ENCODE data around the gene KTN1. TPM values are rescaled to one million over a fixed set of nuclear protein-coding genes. Genes with fewer than 3 reads are reported as not detected.
A peak's percentile ranks its signal among the peaks of the same experiment; 100 is the strongest.

Gene KTN1
- total and polyA plus RNA-seq, 2 experiments from 2014 or later = 124 to 607 TPM

DNA sequence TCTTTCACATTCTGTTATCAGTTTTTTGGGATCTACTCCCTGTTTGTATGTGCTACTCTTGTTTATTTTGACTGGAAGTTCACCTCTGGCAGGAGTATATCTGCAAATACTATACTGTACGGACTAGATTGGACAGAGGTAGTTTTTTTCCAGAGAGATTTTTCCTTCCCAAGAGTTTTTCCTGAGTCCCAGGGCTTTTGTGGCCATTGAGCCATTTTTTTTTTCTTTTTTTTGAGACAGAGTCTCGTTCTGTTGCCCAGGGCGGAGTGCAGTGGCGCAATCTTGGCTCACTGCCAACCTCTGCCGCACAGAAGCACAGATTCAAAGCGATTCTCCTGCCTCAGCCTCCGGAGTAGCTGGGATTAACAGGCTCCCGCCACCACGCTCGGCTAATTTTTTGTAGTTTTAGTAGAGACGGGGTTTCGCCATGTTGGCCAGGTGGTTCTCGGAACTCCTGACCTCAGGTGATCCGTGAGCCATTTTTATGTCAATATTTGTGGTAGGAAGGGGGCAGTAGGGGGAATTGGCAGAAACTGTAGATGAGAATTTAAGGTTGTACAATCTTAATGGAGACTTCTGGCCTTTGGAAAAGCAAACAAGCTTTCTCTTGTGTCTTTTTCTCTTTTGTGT, 19.4 kb downstream of the KTN1 start:
- H2AFZ ChIP-seq = no peak overlapping the region
- no peak for ATAC-seq
- no peak for DNase-seq (ENCODE audit: low spot score)
- peaks cover 13% of the 10 kb centered on the region; the same call in 2 of the 3 replicates for H3K36me3 Mint-ChIP-seq (ENCODE audit: low read depth)
- no peak overlapping the region for H3K4me2 ChIP-seq
- H3F3A ChIP-seq (replicated peaks; ENCODE audit: low read depth) = no peaks in the 10 kb centered on the region
- peak overlapping the region; percentile 71; the same call in 1 of the 2 replicates for H3K27ac Mint-ChIP-seq
- peaks cover 99% of the 10 kb centered on the region for H3K79me2 ChIP-seq (replicated peaks; ENCODE audit: insufficient read depth)
- H3K27ac ChIP-seq (ENCODE audit: low read depth) = no peak overlapping the region
- peaks cover 1% of the 10 kb centered on the region for H3K27me3 Mint-ChIP-seq (ENCODE audit: insufficient read depth, low read depth, poor library complexity)
- peaks cover 47% of the 10 kb centered on the region for H3K4me1 ChIP-seq (ENCODE audit: insufficient read depth)
- no peak overlapping the region for H3K4me3 Mint-ChIP-seq
- no peak overlapping the region for H3K4me3 ChIP-seq
- peaks cover 24% of the 10 kb centered on the region for H3K4me1 Mint-ChIP-seq
- H3K36me3 ChIP-seq (ENCODE audit: insufficient read depth) = no peaks in the 10 kb centered on the region
- peaks cover 3% of the 10 kb centered on the region; the same call in 2 of the 3 replicates for H3K9me3 Mint-ChIP-seq
- peaks cover 4% of the 10 kb centered on the region; the same call in 1 of the 2 replicates for H4K20me1 ChIP-seq (replicated peaks; ENCODE audit: insufficient read depth)
- no peaks in the 10 kb centered on the region for H3K27me3 ChIP-seq (ENCODE audit: insufficient read depth)
- TF ChIP-seq, protein P1, sequence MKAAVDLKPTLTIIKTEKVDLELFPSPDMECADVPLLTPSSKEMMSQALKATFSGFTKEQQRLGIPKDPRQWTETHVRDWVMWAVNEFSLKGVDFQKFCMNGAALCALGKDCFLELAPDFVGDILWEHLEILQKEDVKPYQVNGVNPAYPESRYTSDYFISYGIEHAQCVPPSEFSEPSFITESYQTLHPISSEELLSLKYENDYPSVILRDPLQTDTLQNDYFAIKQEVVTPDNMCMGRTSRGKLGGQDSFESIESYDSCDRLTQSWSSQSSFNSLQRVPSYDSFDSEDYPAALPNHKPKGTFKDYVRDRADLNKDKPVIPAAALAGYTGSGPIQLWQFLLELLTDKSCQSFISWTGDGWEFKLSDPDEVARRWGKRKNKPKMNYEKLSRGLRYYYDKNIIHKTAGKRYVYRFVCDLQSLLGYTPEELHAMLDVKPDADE (IDR thresholded peaks at IDR 0.05) = no peak
- TF ChIP-seq JUNB (IDR thresholded peaks at IDR 0.05; ENCODE audit: unreplicated experiment) (no peak), ZNF114 (CRISPR knock-in tag; IDR thresholded peaks at IDR 0.05) (no peak), ZNF331 (CRISPR knock-in tag; IDR thresholded peaks at IDR 0.05; ENCODE audit: low read depth) (no peak), STAT1 (IDR thresholded peaks at IDR 0.05; ENCODE audit: unreplicated experiment) (no peak), EZH2 (IDR thresholded peaks at IDR 0.05; ENCODE audit: low read depth, unreplicated experiment) (no peak), EZH2phosphoT487 (IDR thresholded peaks at IDR 0.05; ENCODE audit: unreplicated experiment) (no peak), NANOG (IDR thresholded peaks at IDR 0.05; ENCODE audit: borderline replicate concordance) (no peak), ZNF462 (CRISPR knock-in tag; IDR thresholded peaks at IDR 0.05) (no peak), POLR2AphosphoS5 (IDR thresholded peaks at IDR 0.05; ENCODE audit: low read depth) (no peak)
- TF ChIP-seq, protein P2, sequence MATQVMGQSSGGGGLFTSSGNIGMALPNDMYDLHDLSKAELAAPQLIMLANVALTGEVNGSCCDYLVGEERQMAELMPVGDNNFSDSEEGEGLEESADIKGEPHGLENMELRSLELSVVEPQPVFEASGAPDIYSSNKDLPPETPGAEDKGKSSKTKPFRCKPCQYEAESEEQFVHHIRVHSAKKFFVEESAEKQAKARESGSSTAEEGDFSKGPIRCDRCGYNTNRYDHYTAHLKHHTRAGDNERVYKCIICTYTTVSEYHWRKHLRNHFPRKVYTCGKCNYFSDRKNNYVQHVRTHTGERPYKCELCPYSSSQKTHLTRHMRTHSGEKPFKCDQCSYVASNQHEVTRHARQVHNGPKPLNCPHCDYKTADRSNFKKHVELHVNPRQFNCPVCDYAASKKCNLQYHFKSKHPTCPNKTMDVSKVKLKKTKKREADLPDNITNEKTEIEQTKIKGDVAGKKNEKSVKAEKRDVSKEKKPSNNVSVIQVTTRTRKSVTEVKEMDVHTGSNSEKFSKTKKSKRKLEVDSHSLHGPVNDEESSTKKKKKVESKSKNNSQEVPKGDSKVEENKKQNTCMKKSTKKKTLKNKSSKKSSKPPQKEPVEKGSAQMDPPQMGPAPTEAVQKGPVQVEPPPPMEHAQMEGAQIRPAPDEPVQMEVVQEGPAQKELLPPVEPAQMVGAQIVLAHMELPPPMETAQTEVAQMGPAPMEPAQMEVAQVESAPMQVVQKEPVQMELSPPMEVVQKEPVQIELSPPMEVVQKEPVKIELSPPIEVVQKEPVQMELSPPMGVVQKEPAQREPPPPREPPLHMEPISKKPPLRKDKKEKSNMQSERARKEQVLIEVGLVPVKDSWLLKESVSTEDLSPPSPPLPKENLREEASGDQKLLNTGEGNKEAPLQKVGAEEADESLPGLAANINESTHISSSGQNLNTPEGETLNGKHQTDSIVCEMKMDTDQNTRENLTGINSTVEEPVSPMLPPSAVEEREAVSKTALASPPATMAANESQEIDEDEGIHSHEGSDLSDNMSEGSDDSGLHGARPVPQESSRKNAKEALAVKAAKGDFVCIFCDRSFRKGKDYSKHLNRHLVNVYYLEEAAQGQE (IDR thresholded peaks at IDR 0.05; ENCODE audit: unreplicated experiment) = no peak
- TF ChIP-seq, protein P3, sequence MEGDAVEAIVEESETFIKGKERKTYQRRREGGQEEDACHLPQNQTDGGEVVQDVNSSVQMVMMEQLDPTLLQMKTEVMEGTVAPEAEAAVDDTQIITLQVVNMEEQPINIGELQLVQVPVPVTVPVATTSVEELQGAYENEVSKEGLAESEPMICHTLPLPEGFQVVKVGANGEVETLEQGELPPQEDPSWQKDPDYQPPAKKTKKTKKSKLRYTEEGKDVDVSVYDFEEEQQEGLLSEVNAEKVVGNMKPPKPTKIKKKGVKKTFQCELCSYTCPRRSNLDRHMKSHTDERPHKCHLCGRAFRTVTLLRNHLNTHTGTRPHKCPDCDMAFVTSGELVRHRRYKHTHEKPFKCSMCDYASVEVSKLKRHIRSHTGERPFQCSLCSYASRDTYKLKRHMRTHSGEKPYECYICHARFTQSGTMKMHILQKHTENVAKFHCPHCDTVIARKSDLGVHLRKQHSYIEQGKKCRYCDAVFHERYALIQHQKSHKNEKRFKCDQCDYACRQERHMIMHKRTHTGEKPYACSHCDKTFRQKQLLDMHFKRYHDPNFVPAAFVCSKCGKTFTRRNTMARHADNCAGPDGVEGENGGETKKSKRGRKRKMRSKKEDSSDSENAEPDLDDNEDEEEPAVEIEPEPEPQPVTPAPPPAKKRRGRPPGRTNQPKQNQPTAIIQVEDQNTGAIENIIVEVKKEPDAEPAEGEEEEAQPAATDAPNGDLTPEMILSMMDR (conservative IDR thresholded peaks at IDR 0.05; ENCODE audit: low read depth in 2 of 2) = no peak
- H3K9me2 ChIP-seq (ENCODE audit: insufficient read depth) = no peaks in the 10 kb centered on the region
